Heart left ventricle (tissue), 16 donors: ENCODE results near the gene TAF1B. TPM values are rescaled to one million over a fixed set of nuclear protein-coding genes. Genes with fewer than 3 reads are reported as not detected.

Experiments used
- ATAC-seq, 4 donors: fragments of 200-7000 bp; cut with Tn5 transposase; one replicate each; pipeline ENCODE4 v1.9.1; 2020 to 2022; ENCODE audit warnings: moderate library complexity in 4 of 4, mild to moderate bottlenecking in 3 of 4, moderate number of reproducible peaks in 1 of 4
- DNase-seq, 5 donors: peaks; one replicate each; pipeline ENCODE4 v3.0.0-alpha.2; 2020
- H3K27ac ChIP-seq, 12 donors: fragments of 200-600 bp; sonication (generic) in 4 of 12; one replicate each; pipeline versions ENCODE4 v1.5.0 to v1.8.0; 2016 to 2022; ENCODE audit warnings: mild to moderate bottlenecking in 2 of 12
- H3K27me3 ChIP-seq, 9 donors: fragments of 200-600 bp; sonication (generic) in 2 of 9; one replicate each; pipeline versions ENCODE4 v1.5.1 to v1.8.0; 2016 to 2022; ENCODE audit warnings: mild to moderate bottlenecking in 3 of 9
- H3K36me3 ChIP-seq, 9 donors: fragments of 200-600 bp; sonication (generic) in 2 of 9; one replicate each; pipeline versions ENCODE4 v1.5.0 to v1.8.0; 2018 to 2022; ENCODE audit warnings: mild to moderate bottlenecking in 2 of 9
- H3K4me1 ChIP-seq, 12 donors: fragments of 200-600 bp; sonication (generic) in 4 of 12; one replicate each; pipeline versions ENCODE4 v1.5.0 to v1.8.0; 2016 to 2022; ENCODE audit warnings: mild to moderate bottlenecking in 3 of 12
- H3K4me3 ChIP-seq, 12 donors: fragments of 200-600 bp; sonication (generic) in 4 of 12; one replicate each; pipeline versions ENCODE4 v1.5.0 to v1.8.0; 2017 to 2022; ENCODE audit warnings: mild to moderate bottlenecking in 9 of 12, moderate library complexity in 4 of 12
- H3K9me3 ChIP-seq, 12 donors: fragments of 200-600 bp; sonication (generic) in 4 of 12; one replicate each; pipeline versions ENCODE4 v1.5.0 to v1.8.0; 2016 to 2022; ENCODE audit warnings: mild to moderate bottlenecking in 1 of 12
- CTCF ChIP-seq, 12 donors: fragments of 200-600 bp; sonication (generic) in 4 of 12; IDR thresholded peaks; one replicate each; pipeline versions ENCODE4 v1.5.0 to v1.8.0; 2018 to 2022; ENCODE audit warnings: antibody characterized with exemption in 12 of 12, mild to moderate bottlenecking in 5 of 12
- POLR2A ChIP-seq, 2 donors: fragments of 450-650 bp; IDR thresholded peaks; one replicate each; pipeline ENCODE4 v1.6.1; 2017; ENCODE audit warnings: antibody characterized with exemption in 2 of 2, mild to moderate bottlenecking in 2 of 2, moderate library complexity in 2 of 2
- WGBS, 4 donors: extraction: QIAGEN DNeasy Blood & Tissue Kit in 2 of 4; methylation state at CpG; one replicate each; pipeline versions ENCODE4 v1.1.5 to v1.1.7; 2013 to 2018; 5-methylcytosine and 5-hydroxymethylcytosine counted together
- intact Hi-C, 10 donors: fragments of 100-400 bp; cut with DNase I; formaldehyde crosslinking; loops; one replicate each; pipeline versions ENCODE4 v1.11.1 to v1.14.2; 2022
- polyA plus RNA-seq, 2 donors: library from polyadenylated mRNA; stranded (reverse); fragments of 200-250 nt; gene quantifications; one replicate each; pipeline ENCODE4 v1.2.3, GENCODE V29; 2013
- total RNA-seq, 9 donors: library from RNA; depleted of rRNA in 2 of 9; stranded (reverse); fragments of >200 nt in 2 of 9; fragmentation: NEBNext Ultra II Directional in 3 of 9; extraction: Animal tissue kit (Norgen Biotek cat#: 25700) in 3 of 9; gene quantifications; one replicate each; pipeline versions ENCODE4 v1.1.0 to v1.2.4, GENCODE V29; 2016 to 2023
- donor health status: ischemic (EF 13 %, LVEDD 7.1; RV severe dilation, severe dysfunction).
- donor health status: healthy with polysubstance abuse.
- donor health status: DM: no; HTN: yes; CAD: no.
- donor health status: DM: no; HTN: no; CAD: no.
- donor health status: ischemic (EF 25% LVEDD 6.9; RV normal size, moderate dysfunction).
- donor health status: ischemic (EF 25% LVEDD 5.7; RV mildly dilated, moderate dysfunction).
- donor health status: healthy.
- donor health status: DM: yes; HTN: yes; CAD: no.
- donor health status: ischemic (EF 35%, LVEDD 5.7; RV mildly dilated, moderate dysfunction).
- donor health status: nonischemic (EF 11% LVEDD 7.7; RV severe dilation, severe dysfunction).
- donor health status: DM: yes; HTN: yes; CAD: no.
- donor health status: PGD.
- donor health status: ischemic (EF 29% LVEDD 5.4; RV normal size, mild dysfunction).
- donor health status: nonischemic (EF 23%, LVEDD 6.1; RV moderate dilation, normal function).

TAF1B gene
- total and polyA plus RNA-seq, 11 donors: 1.1 to 13.9 (median 4.7) TPM

- TF ChIP-seq CTCF (IDR thresholded peaks at IDR 0.05): no peak
- no peak for TF ChIP-seq POLR2A (IDR thresholded peaks at IDR 0.05)
- Histone ChIP-seq H3K4me3 (no peak overlapping the region), H3K27me3 (no peaks in the 10 kb centered on the region), H3K4me1 (peaks cover 0 to 52% (median 24%) of the 10 kb centered on the region in 12 donors), H3K36me3 (no peaks in the 10 kb centered on the region), H3K9me3 (no peaks in the 10 kb centered on the region), H3K27ac (peak overlapping the region in 9 of 12 donors; percentile 32 to 69 (median 46))
- 56 to 71% (median 67%) methylated on average over 13 to 25 of the region's 25 CpGs for WGBS, 4 donors
- peak; percentile 4 to 56 (median 30) for ATAC-seq
- peak in 3 of 5 donors; percentile 46 to 75 (median 52) for DNase-seq
- intact Hi-C loops: loop anchor here in 3 of 10 donors (5.0 to 10.0 kb wide), 3 partner anchors 246 to 634 kb away; no protein-coding TSS in a partner anchor
Measured at GRCh38 chr2:9800975-9801726, 42.1 kb upstream of the TAF1B start.

- ATAC-seq (no peak), DNase-seq (peak in 1 of 5 donors; percentile 21)
- 85 to 95% (median 90%) methylated on average over 7 to 8 of the region's 8 CpGs for WGBS, 4 donors
- Histone ChIP-seq H3K27me3 (no peaks in the 10 kb centered on the region), H3K4me3 (no peak overlapping the region), H3K9me3 (no peaks in the 10 kb centered on the region), H3K27ac (peak overlapping the region in 2 of 12 donors; percentile 67 to 69), H3K4me1 (peaks cover 0 to 48% (median 24%) of the 10 kb centered on the region in 12 donors), H3K36me3 (no peaks in the 10 kb centered on the region)
- intact Hi-C loops: loop anchor here in 3 of 10 donors (5.0 to 10.0 kb wide), 3 partner anchors 245 to 632 kb away; no protein-coding TSS in a partner anchor
- TF ChIP-seq CTCF (IDR thresholded peaks at IDR 0.05): no peak
- no peak for TF ChIP-seq POLR2A (IDR thresholded peaks at IDR 0.05)
Measured at GRCh38 chr2:9802576-9802993, 40.7 kb upstream of the TAF1B start.

- ATAC-seq: no peak
- peak in 1 of 5 donors; percentile 43 for DNase-seq
- TF ChIP-seq CTCF (IDR thresholded peaks at IDR 0.05) (no peak), POLR2A (IDR thresholded peaks at IDR 0.05) (no peak)
- Histone ChIP-seq H3K4me3 (no peak overlapping the region), H3K27me3 (no peaks in the 10 kb centered on the region), H3K9me3 (no peaks in the 10 kb centered on the region), H3K4me1 (peaks cover 0 to 45% (median 24%) of the 10 kb centered on the region in 12 donors), H3K36me3 (no peaks in the 10 kb centered on the region), H3K27ac (no peak overlapping the region)
- intact Hi-C loops: loop anchor here in 3 of 10 donors (5.0 to 10.0 kb wide), 3 partner anchors 244 to 632 kb away; no protein-coding TSS in a partner anchor
- WGBS, 4 donors: 79 to 83% (median 81%) methylated on average over 15 to 17 of the region's 17 CpGs
Measured at GRCh38 chr2:9803023-9803805, 40.1 kb upstream of the TAF1B start.
